ENCODE measurements around the gene CEMIP2.

CEMIP2 gene

DNA sequence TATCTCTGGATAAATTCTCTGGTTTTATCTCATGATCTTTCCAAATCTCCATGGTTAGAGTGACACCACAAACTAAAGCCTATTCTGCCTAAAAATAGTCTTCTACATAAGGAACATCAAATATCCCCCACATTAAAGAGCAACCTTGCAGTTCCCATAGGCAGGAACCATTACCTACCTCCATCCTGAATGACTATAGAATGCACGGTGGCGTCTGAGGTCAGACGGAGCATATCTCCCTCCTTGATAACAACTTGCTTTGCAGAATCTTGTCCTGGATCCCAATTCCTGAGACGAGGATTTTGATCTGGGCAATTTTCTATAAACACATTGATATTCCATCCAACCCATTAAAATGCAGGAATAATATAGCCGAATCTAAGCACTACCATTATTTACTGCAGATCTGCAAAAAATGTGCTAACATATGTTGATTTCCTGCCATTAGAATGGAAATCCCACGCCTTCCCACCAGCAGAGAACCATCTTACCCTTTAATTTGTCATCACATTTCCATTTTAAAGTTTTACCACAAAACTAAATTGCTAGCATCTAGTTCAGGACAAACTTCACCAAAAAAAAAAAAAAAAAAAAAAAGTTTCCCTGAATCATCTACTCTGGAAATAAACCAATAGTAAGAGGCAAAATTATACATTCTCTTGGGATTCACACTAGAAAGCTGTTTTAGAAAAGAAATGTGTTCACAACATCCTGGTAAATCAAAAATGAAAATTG, 22.1 kb downstream of the CEMIP2 start:
- DNase-seq: no peak

DNA sequence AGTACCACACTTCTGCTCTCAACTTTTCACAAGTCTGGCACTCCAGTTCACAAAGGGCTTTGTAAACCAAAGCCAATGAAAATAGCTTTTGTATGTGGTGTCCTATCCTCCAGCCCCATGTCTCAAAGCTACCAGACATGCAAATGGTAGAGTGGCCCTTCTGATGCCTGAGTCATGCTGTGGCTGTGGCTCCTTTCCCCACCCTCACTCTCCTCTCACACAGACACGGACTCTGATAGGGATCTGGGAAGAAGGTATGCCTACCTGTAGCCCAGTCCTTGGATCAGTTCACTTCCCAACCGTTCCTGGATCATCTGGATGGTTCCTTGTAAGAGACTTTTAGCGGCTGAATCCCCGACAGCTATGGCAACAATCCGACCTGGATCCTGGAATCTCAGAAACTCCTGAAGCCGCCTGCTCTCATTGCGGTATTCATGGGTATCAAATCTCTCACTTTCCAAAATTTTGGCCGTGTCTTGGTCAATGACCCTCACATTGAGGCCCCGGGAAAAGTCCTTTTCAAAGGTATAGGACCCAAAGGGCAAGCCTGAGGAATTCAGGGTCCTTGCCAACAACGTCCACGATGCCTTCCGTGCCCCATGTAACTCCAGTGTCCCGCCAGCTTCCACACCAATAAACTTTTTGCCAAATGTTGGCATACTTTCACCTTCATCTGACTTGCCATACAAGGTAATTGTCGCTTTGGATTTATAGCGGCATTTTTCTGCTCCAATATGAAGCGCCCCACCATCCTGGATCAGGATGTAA, 23.4 kb downstream of the CEMIP2 start:
- DNase-seq: no peak

DNA sequence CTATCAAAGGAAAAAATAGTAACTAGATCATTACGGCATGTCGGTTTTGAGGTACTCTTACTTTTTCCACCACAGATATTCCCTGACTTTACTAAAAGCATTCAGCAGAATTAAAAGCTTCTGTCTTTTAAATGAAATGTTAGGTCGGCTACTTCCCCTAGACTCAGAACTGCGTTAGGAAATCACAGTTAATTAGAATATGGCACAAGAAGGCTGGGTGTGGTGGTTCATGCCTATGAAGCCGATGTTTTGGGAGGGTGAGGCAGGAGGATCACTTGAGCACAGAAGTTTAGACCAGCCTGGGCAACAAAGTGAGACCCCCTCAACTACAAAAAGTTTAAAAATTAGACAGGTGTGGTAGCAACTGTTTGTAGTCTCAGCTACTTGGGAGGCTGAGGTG, 24.4 kb downstream of the CEMIP2 start:
- DNase-seq: no peak

DNA sequence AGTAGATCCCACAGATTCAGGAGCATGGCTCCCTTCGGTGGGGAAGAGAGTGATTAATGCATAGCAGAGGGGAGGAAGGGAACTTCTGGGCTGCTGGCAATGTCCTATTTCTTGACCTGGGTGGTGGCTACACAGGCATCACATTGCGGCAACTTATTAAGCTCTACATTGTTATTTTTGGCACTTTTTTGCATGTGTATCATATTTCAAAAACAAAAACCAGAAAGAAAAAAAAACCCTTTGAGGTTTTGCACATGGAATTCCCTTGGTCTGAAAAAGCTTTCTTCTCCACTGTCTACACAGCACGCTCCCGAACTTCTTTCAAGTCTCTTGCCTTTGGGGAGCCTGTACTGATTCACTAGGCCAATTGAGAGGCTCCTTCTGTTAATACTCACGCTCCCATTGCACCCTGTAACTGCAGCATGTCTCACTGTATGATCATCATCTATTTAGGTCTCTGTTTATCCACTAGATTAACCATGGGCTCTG, 25.1 kb downstream of the CEMIP2 start:
- DNase-seq: no peak

DNA sequence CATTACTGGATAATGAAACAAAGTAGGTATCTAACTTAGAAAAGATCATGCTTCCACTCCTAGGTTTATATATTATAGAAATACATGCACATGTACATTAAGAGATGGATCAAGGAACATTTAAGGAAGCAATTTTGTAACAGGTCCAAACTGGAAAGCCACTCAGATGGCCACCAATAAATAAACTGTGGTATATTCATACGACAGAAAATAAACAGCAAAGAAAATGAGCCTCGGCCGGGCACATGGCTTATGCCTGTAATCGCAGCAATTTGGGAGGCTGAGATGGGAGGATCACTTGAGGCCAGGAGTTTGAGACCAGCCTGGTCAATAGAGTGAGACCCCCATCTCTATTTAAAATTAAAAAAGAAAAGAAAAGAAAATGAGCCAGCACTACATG, 25.6 kb downstream of the CEMIP2 start:
- no peak for DNase-seq

DNA sequence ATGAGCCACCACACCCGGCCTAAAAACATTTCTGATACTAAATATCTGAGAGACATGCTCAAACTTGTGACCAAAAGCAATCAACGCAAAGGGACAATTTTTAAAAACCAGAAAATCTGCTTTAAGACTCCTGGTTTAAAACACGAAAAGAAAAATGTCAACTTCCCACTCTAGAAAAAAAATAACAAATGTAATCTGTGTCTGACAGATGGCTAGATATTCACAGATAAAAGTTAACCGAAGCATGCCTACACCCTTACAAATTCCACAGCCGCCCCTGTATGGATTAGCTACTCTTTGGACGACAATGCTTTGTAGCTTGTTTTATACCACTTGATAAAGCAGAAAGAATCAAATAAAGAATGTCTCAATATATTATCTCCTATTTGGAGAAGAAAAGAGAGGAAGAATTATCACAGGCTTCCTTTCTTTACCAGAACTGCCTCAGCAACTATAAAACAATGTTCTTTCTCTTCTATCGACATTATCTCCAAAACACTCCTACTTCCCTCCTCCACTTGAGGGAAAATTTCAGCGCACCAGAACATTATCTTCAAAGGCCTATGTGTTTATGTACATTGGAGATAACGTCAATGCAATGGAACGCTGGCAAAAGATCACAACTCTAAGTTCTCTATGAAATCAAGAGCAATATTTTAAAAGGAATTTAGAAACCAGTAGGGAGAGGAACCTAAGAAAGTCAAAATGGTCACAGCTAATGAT, 26.2 kb downstream of the CEMIP2 start:
- DNase-seq: no peak

DNA sequence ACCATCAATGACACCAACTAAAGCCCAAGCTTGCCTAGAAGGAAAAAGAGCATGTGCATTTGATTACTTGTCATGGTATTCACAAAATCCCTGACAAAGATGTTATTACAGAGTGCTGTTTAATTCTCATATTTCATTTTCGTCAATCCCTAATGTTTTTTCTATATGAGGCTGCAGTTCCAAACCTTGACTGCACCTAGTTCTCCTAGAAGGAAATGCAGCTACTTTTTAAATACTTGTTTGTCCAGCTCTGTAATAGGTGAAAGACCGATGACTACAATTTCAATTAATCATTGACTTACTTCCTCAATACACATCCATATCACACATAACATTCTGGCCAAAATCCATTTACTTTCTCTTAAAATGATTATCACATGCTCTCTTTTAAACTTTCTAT, 28.1 kb downstream of the CEMIP2 start:
- no peak for DNase-seq

DNA sequence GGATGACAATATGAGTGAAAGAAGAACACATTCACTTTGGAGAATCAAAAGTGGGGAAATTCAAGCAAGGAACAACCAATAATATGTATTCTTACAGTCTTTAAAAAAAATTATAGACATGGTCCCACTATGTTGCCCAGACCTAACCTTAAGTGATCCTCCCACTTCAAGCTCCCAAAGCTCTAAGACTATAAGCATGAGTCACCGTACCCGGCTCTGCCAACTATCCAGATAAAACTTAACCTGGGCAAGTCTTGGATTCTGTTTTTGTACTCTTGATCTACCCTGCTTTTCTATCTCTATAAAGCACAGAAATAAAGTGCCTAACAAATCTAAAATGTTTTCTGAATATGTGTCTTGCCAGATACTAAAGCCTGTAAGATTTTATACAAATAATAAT, 30.9 kb downstream of the CEMIP2 start:
- no peak for DNase-seq

DNA sequence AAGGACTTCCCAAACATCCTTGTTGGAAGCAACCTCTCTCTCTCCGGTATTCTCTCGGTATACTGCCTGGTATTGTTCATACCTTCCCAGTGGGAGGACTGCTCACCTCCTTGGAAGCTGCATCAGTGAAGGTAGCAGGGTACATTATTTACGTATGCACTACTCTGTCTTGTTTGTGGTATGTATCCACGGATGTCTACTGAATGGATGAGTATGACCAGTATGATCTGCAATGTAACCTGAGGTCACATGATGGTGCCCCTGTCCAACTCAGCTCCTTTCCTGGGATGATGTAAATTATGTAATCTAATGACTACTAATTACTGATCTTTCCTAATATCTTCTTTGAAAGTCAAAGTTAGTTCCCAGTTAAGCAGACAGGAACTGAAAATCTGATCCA, 32.1 kb downstream of the CEMIP2 start:
- DNase-seq: no peak

DNA sequence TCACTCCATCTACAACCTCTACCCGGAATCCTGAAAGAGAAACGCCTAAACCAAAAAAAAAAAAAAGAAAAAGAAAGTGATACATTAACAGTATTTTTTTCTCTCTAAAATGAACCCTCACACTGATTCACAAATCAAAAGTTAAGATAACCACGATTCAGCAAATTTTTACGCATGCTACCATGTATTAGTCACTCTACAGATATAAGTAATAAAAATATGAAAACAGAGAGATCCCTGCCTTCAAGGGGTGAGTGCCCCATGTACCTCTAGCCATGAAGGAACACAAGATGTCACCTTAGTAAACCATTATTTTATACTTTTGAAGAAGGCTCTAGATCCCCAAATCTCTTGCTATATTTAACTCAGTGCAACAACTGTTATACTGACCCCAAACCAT, 33.4 kb downstream of the CEMIP2 start:
- no peak for DNase-seq

DNA sequence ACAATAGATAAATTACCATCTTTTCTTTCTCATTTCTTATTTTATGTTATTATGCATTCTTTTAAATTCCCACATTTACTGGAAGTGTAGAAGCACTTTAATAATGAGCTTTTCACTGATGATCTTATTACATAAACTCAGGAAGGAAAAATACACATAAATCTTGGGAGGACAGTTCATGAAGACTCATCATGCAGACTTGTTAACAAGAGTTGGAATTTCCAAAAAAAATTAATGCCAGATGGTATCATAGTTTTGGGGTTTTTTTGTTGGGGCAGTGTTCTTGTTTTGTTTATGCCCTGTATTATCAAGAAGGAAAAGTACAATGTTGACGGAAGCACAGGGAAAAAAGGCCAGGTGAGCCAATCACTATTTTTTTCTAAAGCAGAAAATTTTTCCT, 35.1 kb downstream of the CEMIP2 start:
- DNase-seq: no peak

DNA sequence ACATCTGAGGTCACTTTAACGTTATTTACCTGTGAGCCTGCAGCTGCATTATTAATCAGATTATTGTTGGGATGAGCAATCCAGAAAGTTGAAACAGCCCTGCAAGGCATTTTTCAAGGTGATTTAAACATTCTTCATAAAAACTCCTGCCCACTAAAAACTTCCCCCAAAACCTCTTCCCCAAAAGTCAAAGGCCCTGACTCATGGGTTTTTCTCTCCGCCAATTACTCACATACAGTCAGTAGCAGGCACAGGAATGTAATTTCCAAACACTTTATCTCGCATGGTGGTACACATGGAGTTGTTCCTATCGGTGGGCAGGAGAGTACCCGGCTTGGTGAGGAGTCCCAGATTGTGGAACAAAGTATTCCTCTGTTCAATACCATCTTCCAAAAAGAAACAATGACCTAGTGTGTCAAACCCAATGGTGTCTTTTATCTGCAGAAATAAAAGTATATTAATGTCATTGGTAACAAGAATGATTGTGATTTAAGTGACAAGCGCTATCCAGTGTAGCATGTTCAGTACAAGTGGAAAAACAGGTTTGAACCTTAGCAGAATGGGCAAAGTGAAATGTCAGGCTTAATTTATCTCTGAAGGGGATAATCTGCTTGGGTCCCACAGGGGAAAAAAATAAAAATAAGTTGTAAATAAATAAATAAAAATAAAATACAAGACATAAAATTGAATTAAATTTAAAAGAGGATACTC, 38.3 kb downstream of the CEMIP2 start:
- no peak for DNase-seq

DNA sequence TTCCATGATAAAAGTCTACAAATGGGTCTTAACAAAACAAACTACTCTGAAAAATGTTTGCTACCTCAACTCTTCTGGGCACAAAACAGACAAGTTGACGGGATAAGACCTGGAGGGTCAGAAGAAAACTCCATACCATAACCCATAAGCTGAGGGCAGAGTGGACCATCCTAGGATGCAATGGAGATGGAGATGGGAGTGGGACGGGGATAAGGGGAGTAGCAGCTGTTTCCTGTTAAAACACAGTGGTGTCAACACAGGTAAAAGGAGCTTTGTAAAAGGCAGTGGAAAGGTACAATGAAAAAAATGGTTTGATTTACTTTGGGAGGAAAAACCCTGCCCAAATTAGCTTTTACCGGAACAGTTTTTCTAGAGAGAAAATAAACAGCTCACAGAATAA, 41.6 kb downstream of the CEMIP2 start:
- no peak for DNase-seq

DNA sequence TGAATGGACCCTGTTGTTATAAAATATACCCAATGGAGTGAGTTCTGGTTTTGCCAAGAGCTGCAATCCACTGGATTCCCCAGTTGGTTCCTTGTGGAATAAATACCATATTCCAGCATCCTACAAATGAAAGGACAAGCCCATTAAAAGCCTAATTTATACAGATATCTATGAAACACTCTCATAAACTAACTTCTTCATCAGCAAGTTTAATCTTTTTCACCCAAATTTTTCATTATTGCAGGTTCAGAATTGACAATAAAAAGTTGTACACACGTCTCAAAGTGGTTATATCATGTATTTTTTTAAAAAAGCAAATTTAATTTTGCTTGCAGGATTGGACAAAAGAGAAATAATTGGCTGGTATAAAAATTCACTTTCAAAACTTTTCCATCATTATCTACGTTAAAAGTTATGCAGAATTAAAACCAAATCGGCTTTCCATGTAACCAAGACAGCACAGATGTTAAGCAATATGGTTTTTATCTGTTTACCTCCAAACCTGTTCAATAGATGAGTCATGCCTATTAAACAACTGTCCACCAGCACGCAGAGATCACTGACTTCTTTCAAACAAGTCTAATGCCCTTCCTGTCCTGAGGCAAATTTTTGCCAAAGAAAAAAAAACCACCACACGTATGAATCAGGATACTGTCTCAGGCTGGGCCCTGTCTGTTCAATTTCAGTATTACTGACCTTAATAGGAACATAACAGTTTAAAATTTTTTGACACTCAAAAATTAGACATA, 42.5 kb downstream of the CEMIP2 start:
- DNase-seq: no peak

DNA sequence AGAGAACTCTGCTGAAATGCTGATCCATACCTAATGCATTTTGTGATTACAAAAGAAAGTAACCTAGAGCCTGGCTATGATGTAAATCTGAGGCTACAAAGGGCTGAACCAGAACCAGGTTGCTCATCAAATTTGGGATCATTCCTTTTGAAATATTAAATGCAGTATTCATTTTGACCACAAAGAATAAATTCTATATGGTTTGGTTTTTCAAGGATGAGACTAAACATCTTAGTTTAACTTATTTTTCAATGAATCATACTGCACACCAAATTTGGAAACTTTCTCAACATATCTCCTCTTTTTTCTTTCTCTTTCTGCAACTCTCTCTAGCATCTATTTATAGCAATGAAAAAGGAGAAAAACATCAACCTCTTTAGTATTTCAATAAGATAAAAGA, 46.5 kb downstream of the CEMIP2 start:
- DNase-seq: no peak

DNA sequence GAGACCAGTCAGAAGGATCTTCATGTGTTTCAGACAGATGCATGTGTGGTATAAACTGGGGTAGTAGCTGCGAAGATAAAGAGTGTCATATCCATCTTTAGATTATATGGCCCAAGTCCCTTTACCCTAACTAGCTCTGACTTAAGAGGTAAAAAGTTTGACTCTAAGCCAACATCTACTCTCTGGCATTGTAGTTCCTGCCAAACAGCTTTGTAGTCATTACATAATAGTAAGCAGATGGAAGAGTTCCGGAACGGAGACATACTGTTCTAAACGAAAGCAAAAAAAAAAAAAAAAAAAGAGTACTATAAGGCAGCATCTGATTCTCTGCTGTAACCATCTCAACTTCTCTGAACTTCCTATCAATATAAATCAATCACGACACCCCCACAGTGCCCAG, 48.8 kb downstream of the CEMIP2 start:
- no peak for DNase-seq

DNA sequence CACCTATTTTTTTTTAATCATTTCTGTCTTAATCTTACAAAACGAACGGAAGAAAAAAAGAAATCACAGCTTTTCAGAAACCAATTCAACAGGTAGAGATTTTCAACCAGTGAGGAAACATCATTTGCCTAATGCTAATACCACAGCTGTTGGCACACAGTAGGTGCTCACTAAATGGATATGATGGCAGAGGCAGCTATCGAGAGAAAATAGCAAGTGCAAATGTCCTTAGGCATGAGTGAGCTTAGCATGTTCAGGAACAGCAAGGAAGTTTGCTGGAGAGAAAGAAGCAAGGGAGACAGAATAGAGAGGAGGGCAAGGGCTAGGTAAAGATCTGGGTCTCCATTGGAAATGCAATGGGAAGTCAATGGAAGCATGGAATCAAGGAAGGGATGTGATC, 49.2 kb downstream of the CEMIP2 start:
- no peak for DNase-seq

DNA sequence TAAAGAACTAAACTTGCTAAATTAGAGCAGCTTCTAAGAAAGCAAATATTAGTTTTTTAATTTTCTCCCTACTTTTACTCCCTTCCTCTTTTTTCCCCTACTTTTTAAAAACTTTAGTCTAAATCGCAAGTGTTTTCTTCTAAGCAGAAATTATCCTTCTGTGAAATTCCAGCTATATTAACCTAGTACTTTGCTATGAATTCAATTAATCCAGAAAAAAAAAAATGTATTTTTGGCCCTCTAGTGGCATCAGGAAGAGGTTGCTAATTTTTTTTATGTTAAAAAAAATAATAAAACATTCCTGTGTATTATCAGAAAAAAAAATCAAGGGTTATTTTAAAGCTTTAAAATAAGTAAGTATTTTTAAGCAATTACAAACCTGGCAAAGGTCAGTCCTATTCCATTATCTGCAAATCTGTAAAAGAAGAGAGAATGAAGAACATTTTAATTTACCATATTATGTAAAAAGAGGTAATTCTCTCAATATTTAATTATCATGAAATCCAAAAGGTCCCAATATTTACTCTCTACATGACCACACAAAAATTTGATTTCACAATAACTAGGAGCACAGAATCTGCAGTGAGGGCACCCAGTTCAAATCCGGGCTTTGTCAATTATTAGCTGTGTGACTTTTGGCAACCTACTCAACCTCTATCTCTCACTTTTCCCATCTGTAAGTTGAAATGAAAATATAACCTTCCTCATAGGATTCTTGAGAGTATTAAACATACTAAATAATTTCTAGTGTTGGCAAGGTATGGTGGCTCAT, 52.0 kb downstream of the CEMIP2 start:
- DNase-seq: no peak

DNA sequence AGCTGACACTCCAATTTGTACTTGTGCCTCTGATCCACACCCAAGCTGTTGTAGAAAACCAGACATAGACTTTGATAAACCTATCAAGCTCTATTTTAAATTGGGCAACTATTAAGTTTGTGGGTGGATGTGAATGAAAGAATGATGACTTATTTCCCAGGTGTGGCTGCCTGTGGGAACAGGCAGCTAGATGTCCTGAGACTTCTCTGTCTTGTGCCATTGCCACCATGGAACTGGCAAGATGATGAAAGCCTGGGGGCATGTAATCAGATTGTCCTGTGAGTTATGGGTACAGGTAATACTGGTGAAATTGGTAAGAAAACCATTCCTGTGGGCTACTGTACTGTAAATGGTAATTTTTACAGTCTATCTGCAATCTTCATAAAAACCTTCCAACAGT, 57.5 kb downstream of the CEMIP2 start:
- DNase-seq: no peak

DNA sequence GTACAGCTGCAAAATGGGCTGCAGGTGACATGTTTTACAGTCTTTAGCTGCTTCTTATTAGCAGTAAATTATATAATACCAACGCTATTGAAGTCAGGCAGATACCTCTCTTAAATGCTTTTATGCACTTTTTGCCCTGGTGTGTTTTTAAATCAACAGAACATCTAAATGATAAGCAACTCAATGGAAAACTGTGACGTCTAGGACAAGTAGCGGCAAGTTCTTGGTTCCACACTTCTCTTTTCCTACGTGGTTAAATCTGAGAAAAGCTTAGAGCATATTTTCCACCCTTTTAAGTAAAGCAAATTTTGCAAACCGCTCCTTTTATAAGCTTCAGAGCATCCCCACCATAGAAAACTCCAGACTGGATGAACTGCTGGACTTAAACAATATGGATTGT, 58.1 kb downstream of the CEMIP2 start:
- no peak for DNase-seq

DNA sequence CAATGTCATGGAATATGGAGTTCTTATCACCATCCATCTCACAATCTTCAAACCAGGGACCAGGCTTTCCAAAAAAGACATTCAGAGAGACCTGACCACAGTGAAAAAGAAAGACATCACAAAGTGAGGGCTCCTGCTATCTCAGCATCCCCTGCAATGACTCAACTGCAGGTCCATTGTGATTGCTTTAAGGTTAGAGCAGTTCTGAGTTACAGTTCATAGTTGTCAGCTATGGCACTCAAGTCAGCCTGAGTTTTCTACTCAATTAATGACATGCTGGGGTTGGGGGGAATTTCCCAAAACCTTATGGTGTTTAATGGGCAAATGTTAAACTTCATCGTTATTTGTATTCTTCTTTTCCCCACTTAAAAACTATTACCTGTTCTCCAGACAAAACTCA, 58.9 kb downstream of the CEMIP2 start:
- no peak for DNase-seq

DNA sequence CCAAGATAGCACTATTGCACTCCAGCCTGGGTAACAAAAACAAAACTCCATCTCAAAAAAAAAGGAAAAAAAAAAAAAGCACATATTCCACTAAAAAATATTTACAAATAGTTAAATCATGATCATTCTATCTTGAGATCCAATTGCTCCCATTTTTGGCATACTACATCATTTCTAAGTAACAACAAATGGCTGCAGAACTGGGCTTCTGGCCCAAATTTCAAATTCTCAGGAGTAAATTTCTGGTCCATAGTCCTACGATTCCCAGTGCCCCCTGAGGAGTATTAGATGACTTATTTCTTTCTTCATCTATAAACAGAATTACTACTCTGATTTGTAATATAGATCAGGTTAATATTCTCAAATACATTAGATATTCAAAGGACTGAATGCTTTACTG, 62.1 kb downstream of the CEMIP2 start:
- DNase-seq: no peak

Data from RPMI8226 (cell line).